ENCODE results near the gene TOX3.

TOX3 gene

DNA sequence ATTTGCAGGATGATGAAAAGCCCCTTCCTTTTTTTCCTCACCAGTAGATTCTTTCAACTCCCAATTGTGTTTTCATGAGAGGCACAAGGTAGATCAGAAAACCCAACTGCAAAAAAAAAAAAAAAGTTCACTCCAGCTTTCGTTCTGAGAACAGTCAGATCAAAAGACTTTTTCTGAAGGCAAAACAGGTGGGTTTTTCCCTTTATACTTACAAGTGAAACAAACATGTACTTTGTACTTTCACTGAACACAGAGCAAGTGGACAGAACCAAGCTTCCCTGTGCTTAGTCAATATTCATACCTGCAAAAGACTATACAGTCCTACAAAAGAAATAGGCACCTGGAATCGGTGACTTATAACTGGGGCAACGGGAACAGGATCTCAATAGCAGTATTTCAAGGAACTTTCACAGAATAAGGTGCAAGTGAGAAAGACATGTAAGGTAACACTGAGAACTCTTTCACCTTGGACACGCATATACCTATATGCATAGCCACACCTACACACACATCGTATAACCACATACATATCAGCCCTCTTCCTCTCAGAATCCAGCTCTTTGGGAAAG lies 54.1 kb downstream of the TOX3 start:
- TF ChIP-seq, protein P1, sequence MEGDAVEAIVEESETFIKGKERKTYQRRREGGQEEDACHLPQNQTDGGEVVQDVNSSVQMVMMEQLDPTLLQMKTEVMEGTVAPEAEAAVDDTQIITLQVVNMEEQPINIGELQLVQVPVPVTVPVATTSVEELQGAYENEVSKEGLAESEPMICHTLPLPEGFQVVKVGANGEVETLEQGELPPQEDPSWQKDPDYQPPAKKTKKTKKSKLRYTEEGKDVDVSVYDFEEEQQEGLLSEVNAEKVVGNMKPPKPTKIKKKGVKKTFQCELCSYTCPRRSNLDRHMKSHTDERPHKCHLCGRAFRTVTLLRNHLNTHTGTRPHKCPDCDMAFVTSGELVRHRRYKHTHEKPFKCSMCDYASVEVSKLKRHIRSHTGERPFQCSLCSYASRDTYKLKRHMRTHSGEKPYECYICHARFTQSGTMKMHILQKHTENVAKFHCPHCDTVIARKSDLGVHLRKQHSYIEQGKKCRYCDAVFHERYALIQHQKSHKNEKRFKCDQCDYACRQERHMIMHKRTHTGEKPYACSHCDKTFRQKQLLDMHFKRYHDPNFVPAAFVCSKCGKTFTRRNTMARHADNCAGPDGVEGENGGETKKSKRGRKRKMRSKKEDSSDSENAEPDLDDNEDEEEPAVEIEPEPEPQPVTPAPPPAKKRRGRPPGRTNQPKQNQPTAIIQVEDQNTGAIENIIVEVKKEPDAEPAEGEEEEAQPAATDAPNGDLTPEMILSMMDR (conservative IDR thresholded peaks at IDR 0.05; ENCODE audit: low read depth), result no peak
- ChIA-PET POLR2A (ENCODE audit: low non-redundant PET) (no interaction called here), CTCF (no interaction called here)
- H3K27ac ChIP-seq, result no peak overlapping the region
- DNase-seq (ENCODE audit: low spot score), result no peak

- ChIA-PET CTCF (no interaction called here), POLR2A (ENCODE audit: low non-redundant PET) (no interaction called here)
- TF ChIP-seq, protein P1 (conservative IDR thresholded peaks at IDR 0.05; ENCODE audit: low read depth), result no peak
- no peak for DNase-seq (ENCODE audit: low spot score)
- H3K27ac ChIP-seq, result no peak overlapping the region
Observed at GRCh38 chr16:52491216-52491615, 55.7 kb downstream of the TOX3 start.

DNA sequence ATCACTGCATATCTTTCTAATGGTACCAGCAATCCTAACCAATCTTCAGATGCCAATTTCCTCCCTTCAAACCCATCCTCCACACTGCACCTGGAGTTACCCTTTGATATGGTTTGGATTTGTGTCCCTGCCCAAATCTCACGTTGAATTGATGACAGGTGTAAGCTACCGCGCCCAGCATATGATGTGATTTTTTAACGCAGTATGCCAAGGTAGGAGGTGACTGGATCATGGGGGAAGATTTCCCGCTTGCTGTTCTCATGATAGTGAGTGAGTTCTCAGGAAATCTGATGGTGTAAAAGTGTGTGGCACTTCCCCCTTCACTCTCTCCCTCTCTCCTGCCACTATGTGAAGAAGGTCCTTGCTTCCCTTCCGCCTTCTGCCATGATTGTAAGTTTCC lies 57.0 kb downstream of the TOX3 start:
- DNase-seq (ENCODE audit: low spot score), result no peak
- TF ChIP-seq, protein P1 (conservative IDR thresholded peaks at IDR 0.05; ENCODE audit: low read depth), result no peak
- no peak overlapping the region for H3K27ac ChIP-seq
- ChIA-PET CTCF (no interaction called here), POLR2A (ENCODE audit: low non-redundant PET) (no interaction called here)

DNA sequence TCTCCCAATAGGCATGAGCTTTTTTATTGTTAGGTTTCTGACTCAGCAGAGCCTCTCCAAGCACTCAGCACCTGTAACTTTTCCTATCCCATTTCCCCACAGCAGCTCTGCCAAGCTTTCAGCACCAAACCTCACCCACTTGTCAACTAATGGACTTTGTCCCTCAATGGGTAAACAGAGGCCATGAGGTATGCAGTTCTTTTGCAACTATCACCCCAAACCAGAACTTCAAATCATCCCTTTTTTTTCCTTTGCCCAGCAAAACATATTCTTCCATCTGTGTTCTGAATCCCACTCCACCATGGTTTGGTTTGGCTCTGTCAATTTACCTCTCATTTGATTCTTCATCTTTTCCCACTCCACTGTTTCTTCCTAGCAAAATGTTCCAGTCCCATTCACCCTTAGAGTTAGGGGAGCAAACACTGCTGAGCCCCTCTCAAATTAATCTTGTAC lies 58.1 kb downstream of the TOX3 start:
- TF ChIP-seq, protein P1 (conservative IDR thresholded peaks at IDR 0.05; ENCODE audit: low read depth), result no peak

GRCh38 chr16:52487849-52488457 lies 59.0 kb downstream of the TOX3 start:
- no peak for DNase-seq (ENCODE audit: low spot score)
- CTCF ChIA-PET, result no interaction called here
- POLR2A ChIA-PET (ENCODE audit: low non-redundant PET), result no interaction called here
- H3K27ac ChIP-seq, result no peak overlapping the region
- TF ChIP-seq, protein P1 (conservative IDR thresholded peaks at IDR 0.05; ENCODE audit: low read depth), result no peak

More for the DNA sequence above, 58.1 kb downstream of the TOX3 start:
- POLR2A ChIA-PET (ENCODE audit: low non-redundant PET), result no interaction called here
- H3K27ac ChIP-seq, result no peak overlapping the region
- CTCF ChIA-PET, result no interaction called here
- DNase-seq (ENCODE audit: low spot score), result no peak

- CTCF ChIA-PET, result no interaction called here
- POLR2A ChIA-PET (ENCODE audit: low non-redundant PET), result no interaction called here
- DNase-seq (ENCODE audit: low spot score), result no peak
- no peak overlapping the region for H3K27ac ChIP-seq
- TF ChIP-seq, protein P1 (conservative IDR thresholded peaks at IDR 0.05; ENCODE audit: low read depth), result no peak
Observed at GRCh38 chr16:52480237-52480636, 66.7 kb downstream of the TOX3 start.

Data from RWPE1 (cell line).